Hippocampal formation (tissue), 2 donors: Measurements from ENCODE around the gene ABCC1.
A peak's percentile ranks its signal among the peaks of the same experiment; 100 is the strongest.
"Not testable (repeated sequence)": the region's sequence is repeated elsewhere in the genome, so short reads cannot be mapped to it uniquely, and the experiment has no call there.

Experiments
- DNase-seq, 2 donors: peaks; one replicate each; lab custom pipeline; 2025; lab: John Stamatoyannopoulos, UW

ABCC1 gene

DNA sequence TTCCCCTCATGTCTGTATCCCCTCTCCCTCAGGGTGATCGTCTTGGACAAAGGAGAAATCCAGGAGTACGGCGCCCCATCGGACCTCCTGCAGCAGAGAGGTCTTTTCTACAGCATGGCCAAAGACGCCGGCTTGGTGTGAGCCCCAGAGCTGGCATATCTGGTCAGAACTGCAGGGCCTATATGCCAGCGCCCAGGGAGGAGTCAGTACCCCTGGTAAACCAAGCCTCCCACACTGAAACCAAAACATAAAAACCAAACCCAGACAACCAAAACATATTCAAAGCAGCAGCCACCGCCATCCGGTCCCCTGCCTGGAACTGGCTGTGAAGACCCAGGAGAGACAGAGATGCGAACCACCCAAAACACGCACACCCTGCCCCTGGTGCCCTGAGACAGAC lies 191.7 kb downstream of the ABCC1 start:
- DNase-seq = no peak

DNA sequence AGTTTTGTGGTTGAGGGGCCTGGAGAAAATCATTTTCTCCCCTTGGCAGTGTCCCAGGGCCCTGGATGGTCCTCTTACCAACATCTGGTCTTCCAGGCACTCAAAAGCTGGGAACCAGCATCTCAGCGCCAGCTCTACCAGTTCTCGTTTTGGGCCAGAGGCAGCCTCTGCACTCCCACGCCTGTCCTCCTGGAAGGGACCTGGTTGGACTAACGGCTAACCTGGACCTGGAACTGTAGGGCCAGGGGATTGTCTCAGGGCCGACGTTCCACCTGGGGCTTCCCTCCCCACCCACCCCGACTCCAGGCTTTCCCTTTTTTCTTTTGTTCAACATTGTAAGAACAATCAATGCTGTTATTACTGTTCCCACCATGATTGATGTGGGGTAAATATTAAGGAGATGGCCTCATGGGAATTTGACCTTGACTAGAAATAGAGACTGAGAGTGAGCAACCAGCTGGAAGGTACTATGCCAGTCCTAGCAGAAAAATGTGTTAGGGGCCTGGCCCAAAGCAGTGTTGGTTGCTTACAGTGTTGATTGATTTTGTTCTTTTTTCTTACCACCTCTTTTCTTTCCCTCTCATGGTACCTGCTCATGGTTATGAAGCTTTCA lies 192.5 kb downstream of the ABCC1 start:
- no peak for DNase-seq

DNA sequence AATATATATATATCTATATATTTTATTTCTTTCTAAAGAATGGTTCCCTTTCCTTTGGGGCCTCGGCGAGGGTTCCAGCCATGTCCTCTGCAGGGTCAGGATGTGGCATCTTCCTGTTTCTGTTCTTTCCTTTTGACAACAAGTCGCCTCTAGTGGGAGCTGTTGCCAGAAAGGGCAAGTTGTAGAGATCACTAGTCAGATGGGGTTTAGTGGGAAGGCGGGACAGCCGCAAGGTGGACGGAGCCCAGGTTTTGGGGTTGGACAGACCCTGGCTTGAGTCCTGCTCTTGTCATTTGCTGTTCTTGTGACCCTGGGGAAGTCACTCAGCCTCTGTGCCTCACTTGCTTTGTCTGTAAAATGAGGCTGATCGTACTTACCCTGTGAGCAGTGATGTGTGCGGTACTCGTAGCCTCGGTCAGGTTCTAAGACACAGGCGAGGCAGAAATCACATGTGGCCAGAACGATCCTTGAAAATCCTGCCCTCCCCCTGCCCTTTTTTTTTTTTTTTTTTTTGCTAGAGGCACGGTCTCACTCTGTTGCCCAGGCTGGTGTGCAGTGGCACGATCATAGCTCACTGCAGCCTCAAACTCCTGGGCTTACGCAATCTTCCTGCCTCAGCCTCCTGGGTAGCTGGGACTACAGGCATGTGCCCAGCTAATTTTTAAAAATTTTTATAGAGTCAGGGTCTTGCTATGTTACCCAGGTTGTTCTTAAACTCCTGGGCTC lies 193.8 kb downstream of the ABCC1 start:
- no peak for DNase-seq

DNA sequence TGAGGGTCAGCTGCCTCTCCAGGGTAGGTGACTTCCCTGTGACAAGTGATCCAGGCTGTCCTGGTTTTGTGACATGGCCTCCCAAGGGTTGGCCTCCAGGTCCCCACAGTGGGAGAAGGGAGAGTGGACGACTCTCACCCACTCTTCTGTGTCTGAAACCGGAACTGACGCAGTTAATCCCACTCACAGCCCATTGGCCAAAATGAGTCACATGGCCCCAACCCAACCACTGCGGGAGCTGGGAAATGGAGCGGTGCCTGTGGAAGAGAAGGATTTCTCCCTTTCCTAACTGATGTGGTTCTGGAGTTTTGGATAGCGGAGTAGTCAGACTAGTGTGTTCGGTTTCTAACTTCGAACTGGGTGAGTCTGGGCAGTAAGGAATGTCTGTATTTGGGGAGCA lies 194.5 kb downstream of the ABCC1 start:
- DNase-seq = no peak

DNA sequence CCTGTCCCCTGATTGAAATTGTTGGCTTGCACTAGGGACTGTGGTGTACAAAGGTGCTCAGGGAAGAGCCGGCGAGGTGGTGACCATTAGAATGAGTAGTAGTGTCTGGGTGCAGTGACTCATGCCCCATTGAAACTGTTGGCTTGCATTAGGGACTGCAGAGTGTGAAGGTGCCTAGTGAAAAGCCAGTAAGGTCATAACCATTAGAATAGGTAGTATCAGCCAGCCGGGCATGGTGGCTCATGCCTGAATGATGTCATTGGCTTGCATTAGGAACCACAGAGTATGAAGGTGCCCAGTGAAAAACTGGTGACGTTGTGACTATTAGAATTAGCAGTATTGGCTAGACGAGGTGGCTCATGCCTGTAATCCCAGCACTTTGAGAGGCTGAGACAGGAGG lies 195.0 kb downstream of the ABCC1 start:
- DNase-seq = no peak

DNA sequence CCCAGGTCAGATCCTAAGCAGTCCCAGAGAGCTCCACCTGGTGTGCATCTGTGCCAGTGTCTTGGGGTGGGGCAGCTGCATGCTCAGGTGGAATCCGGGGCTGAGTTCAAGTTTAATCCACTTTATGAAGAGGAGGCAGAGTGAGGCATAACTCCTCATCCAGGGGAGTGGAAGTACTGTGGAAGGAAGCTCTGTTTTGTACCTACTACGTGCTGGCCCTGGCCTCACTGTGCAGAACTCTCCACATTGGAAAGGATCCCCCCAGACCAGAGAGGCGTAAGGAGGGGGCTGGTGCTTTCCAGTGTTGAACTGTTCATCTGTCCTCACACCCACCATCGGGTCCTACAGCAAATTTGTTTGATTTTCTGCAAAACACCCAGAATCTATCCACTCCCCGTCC lies 195.9 kb downstream of the ABCC1 start:
- DNase-seq = no peak

DNA sequence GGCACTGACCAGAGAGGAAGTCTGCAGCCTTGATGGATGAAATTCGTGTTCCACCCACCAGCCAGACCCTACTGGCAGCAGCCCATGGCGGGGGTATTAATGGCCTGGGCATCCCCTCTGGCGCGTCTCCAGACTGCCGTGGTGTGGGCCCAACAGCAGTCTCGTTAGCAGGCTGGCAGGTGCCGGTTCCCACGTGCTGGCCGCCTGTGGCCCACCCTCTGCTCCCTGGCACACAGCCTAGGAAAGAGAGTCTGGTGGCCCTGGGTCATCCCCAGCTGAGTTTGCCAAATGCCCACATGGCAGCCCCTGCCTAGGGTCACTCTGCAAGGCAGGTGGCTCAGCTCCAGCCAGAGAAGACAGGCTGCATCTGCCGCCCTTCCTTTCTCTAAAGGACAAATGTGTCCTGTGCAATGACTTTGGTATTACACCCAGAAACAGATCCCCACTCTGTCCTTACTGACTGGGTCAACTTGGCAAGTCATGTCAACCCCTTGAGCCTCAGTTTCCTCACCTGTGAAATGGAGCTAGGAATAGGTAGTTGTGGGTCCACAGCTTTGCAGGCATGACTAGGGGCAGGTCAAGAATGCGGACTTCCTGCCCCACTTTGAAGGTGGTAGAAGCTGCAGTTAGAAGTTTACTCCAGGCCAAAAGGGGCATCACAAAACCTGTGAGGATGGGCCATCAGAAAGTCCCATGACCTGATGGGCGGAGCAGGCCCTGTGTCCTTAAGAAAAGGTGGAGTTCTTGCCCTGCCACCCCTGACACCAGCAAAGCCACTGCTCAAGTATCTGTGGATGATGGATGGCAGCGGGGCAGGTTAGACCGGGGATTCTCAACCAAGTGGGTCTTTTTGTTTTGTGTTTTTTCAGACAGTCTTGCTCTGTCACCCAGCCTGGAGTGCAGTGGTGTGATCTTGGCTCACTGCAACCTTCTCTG lies 197.2 kb downstream of the ABCC1 start:
- DNase-seq = no peak

DNA sequence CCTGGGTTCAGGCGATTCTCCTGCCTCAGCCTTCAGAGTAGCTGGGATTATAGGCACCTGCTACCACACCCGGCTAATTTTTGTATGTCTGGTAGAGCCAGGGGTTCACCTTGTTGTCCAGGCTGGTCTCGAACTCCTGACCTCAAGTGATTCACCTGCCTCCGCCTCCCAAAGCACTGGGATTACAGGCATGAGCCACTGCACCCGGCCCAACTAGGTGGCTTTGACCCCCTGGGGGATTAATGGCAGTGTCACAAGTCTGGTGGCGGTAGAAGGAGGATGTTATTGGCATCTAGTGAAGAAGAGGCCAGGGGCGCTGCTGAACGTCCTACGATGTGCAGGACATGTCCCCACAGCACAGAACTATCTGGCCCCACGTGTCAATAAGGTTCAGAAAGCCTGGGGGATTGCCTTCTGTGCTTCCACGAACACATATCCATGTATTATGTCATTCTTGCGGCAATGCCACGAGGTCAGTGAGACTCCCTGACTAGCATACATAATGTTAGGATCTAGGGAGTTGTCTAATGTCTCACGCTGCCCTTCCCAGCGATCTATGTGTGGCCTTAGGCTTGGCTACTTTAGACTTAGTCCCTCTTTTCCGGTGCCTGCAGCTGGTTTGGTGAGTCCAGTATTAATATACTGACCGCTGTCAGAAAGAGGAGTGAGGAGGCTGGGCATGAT lies 198.0 kb downstream of the ABCC1 start:
- no peak for DNase-seq

DNA sequence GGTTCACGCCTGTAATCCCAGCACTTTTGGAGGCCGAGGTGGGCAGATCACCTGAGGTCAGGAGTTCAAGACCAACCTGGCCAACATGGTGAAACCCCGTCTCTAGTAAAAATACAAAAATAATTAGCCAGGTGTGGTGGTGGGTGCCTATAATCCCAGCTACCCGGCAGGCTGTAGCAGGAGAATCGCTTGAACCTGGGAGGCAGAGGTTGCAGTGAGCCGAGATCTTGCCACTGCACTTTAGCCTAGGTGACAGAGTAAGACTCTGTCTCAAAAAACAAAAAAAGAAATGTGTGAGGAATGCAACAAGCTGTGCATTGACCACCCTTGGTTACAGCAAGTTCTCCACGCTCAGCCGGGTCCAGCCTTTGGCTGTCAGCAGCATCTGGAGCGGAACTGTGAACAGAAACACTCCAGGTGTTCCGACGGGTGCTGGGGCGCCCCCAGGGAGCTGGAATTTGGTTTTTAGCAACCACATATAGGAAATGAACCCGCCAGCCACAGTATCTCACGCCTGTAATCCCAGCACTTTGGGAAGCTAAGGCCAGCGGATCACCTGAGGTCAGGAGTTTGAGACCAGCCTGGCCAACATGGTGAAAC lies 198.7 kb downstream of the ABCC1 start:
- not testable (repeated sequence) for DNase-seq

DNA sequence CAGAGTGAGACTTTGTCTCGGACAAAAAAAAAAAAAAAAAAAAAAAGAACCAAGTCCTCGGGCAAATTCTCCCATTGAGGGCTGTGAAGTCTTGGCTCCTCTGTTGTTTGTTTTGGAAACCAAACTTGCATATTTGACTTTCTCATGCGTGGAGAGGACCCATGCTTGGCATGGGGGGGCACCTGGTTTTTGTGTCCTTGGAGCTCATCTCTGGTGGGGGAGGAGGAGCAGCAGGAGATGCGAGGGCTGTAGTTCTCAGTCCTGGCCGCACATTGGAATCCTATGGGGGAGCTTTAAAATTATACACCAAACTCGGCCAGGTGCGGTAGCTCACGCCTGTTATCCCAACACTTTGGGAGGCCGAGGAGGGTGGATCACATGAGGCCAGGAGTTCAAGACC lies 199.3 kb downstream of the ABCC1 start:
- no peak for DNase-seq

DNA sequence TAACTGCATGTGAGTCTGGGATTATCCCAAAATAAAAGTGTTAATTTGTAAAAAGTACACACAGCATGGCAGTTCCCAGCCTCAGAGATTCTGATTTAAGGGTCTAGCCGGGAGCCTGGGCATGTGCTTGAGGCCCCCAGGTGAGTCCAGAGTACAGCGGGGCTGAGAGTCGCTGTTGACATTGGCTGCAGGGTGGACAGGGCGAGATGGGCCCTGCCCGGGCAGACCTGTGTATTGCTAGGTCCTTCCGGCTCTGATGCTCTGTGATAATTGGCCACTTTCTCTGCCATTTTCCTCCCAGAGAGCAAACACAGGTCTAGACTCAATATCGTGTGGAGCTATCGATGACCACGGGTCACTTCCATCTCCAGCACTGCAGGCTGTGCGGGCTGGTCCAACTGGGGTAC lies 200.3 kb downstream of the ABCC1 start:
- DNase-seq = no peak

DNA sequence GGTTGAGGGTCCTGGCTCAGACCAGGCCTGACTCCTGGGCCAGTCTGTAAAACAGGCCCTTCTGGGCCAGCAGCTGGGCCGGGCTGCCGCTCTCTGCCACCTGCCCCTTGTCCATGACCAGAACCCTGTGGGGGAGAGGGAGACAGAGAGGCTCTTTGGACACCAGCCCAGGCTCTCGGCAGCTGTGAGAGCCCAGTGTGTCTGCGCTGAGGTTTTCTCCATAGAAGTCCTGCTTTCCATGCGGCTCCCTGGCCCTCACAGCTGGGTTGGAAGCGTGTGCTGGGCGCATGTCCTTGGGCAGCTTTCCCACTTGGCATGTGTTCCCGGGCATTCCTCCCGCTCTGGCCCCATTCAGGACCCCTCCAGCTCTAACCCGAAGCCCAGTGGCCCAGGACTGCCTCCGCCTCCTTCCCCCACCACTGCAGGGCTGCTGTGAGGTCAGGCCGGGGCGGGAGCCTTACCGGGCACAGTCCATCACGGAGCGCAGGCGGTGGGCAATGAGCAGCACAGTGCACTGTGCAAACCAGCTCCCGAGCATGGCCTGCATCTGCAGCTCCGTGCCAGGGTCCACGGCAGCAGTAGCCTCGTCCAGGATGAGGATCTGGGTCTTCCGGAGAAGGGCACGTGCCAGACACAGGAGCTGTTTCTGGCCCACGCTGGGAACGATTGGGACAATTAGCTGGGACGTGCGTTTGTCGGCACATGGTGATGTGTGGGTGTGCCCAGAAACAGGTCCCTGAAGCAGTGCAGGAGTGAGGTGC lies 200.9 kb downstream of the ABCC1 start:
- peak; percentile 83 to 86 for DNase-seq

DNA sequence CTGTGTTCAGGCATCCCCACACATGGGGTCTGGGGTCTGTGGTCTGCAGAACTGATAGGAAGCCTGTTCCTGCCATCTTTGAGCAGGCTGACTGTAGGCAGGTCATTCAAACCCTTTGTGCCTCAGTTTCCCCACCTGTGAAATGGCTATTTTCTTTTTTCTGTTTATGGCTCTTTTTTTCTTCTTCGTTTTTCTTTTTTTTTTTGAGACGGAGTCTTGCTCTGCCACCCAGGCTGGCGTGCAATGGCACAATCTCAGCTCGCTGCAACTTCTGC lies 201.4 kb downstream of the ABCC1 start:
- no peak for DNase-seq

DNA sequence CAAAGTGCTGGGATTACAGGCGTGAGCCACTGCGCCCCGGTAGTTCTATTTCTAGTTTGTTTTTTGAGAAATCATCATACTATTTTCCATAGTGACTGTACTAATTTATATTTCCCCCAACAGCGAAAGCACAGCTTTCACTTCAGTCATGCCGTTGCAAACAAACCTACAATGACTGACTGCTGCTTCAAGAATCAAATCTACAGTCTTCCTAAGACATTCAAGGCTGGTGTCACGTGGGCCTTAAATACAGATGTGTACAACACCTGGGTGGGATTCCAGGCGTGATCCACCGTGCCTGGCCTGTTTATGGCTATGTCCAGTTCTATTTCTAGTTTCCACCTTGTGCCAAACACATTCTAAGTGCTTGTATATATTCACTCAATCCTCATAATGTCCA lies 201.9 kb downstream of the ABCC1 start:
- no peak for DNase-seq

DNA sequence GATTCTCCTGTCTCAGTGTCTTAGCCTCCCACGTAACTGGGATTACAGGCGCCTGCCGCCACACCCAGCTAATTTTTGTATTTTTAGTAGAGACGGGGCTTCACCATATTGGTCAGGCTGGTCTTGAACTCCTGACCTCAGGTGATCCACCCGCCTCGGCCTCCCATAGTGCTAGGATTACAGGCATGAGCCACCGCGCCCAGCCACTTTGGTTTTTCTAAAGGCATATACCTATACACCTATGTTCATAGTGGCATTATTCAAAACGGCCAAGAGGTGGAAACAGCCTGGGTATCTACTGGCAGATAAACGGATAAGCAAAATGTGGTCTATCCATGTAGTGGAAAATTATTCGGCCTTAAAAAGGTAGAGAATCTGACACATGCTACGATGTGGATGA lies 203.6 kb downstream of the ABCC1 start:
- DNase-seq = not testable (repeated sequence)

DNA sequence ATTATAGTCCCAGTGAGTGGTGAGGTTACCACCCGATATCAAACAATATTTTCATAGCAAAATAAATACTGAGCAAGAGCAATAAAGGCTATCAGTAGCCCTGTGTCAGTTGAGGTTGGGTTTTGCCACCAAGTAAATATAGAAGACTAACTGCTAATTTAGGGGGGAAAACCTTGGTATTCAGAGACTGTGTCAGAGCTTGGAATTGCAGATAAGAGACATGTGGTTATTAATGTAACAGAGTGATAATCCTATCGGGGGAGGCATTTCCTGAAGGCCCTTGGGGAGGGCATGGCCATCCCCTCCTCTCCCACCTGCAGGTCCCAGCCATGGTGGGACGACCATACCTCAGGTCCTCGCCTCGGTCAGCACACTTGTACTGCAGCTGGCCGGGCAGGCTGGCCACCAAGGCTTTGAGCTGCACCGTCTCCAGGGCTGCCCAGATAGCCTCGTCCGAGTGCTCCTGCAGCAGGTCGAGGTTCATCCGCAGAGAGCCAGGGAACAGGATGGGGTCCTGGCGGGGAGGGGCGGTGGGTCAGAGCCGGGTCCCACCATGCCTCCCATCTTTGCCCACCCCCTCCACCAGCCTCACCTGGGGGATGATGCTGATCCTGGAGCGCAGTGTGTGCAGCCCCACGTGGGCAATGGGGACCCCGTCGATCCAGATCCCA lies 205.0 kb downstream of the ABCC1 start:
- DNase-seq = no peak

DNA sequence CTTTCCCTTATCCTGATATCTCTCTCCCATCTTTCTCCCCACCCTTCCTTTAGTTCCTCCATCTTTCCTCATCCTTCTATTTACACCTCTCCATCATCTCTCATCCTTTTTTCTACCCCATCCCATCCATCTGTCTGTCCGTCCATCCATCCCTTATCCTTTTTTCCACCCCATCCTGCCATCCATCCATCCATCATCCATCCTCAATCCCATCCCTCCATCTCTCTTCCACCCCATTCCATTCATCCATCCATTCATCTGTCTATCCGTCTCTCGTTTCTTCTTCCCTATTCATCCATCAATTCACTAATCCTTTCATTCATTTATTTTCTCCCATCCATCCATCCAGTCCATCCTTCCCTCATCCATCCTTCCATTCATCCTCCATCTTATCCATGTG lies 205.8 kb downstream of the ABCC1 start:
- no peak for DNase-seq

DNA sequence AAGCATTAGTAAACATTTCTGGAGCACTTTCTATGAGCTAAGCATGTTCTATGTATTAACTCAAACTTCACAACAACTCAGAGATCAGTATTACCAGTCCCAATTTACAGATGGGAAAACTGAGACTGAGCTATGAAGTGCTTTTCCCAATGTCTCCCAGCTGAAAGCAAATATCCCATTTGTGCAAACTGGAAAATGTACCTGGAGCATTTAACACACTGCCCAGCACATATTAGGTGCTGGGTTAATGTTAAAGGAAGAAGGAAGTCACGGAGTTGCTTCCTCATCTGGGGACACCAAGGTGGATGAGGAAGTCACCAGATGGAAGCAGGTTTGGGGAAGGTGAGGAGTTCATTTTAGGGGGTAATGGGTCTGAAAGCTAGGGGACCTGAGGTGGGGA lies 207.8 kb downstream of the ABCC1 start:
- DNase-seq = no peak

DNA sequence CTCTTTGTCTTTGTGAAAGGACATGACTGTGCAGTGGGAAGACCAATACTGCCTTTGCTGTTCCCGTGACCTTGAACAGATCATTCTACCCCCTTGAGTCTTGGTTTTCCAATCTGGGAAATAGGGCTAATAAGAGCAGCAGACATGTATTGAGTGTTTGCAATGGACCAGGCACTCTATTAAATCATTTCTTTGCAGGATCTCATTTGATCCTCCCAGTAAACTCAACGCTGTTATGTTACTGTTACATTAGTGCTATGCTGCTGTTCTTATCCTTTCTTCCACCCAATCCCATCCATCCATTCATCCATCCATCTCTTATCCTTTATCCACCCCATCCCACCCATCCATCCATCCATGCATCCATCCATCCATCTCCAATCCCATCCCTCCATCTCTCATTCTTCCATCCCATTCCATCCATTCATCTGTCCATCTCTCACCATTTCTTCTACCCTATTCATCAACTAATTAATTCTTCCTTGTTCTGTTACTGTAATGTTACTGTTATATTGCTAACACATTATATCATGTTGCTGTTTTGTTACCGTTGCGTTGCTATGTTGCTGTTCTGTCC lies 208.8 kb downstream of the ABCC1 start:
- no peak for DNase-seq

DNA sequence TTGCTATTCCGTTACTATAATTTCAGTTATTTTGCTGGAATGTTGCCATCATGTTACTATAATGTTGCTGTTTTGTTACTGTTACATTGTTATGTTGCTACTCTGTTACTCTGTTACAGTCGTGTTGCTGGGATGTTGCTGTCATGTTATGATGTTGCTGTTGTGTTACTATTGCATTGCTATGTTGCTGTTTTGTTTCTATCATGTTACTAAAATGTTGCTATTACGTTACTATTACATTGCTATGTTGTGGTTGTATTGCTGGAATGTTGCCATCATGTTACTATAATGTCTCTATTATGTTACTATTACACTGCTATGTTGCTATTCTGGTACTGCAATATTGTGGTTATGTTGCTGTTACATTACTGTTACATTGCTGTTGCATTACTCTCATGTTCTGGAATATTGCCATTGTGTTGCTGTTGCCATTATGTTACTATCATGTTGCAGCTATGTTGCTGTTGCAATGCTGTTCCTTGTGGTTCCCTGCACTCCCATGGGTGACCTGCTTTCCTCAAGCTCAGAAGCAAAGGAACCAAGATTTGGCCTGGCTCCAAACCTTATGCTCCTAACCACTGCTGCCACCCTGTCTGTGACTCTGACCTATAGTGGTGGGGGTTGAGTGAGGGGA lies 209.4 kb downstream of the ABCC1 start:
- no peak for DNase-seq
